Measurements from ENCODE around the gene TBK1. TPM values are rescaled to one million over a fixed set of nuclear protein-coding genes. Genes with fewer than 3 reads are reported as not detected.
"Not testable (repeated sequence)": the region's sequence is repeated elsewhere in the genome, so short reads cannot be mapped to it uniquely, and the experiment has no call there.

The TBK1 gene
- total RNA-seq, 2 experiments from 2014 or later, result 14.0 to 15.5 TPM

DNA sequence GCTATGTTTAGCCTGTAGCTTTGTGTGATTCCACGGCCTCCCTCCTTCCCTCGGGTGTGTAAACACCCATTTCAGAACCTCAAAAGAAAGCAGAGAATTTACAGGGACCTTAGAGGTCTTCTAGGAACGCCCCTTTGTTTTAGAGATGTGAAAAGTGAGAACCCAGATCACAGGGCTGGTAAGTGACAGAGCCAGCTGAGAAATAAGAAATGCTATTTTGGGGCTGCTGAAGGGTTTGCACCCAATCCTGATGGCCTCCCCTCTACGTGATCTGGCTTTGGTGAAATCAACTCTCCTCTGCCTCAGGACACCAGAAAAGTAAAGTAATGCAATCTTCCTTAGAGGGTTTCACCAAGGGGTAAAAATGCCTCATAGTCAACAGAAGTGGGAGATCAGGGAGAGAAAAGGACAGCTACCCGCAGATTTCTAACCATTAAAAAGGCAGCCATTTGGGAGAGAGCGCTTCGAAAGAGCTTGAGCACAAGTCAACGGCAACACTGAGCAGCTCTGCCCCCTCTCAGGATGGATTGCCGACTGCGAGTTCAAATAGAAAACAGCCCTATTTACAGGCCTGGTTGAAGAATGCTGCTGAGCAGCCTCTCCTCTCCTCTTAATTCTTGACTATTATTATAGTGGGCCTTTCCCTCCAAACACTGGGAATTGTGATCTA is 79.9 kb downstream of the TBK1 start:
- ChIA-PET CTCF (no interaction called here), POLR2A (no interaction called here)
- Mint-ChIP-seq H3K9me3 (no peaks in the 10 kb centered on the region), H3K4me3 (no peak overlapping the region), H3K4me1 (ENCODE audit: low read depth) (no peaks in the 10 kb centered on the region), H3K27me3 (no peaks in the 10 kb centered on the region), H3K27ac (no peak overlapping the region), H3K36me3 (ENCODE audit: low read depth) (no peaks in the 10 kb centered on the region)
- DNase-seq (no peak), ATAC-seq (no peak)
- intact Hi-C loops (cut with micrococcal nuclease), result no loop called here
- TF ChIP-seq, protein P1, sequence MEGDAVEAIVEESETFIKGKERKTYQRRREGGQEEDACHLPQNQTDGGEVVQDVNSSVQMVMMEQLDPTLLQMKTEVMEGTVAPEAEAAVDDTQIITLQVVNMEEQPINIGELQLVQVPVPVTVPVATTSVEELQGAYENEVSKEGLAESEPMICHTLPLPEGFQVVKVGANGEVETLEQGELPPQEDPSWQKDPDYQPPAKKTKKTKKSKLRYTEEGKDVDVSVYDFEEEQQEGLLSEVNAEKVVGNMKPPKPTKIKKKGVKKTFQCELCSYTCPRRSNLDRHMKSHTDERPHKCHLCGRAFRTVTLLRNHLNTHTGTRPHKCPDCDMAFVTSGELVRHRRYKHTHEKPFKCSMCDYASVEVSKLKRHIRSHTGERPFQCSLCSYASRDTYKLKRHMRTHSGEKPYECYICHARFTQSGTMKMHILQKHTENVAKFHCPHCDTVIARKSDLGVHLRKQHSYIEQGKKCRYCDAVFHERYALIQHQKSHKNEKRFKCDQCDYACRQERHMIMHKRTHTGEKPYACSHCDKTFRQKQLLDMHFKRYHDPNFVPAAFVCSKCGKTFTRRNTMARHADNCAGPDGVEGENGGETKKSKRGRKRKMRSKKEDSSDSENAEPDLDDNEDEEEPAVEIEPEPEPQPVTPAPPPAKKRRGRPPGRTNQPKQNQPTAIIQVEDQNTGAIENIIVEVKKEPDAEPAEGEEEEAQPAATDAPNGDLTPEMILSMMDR (IDR thresholded peaks at IDR 0.05), result no peak

DNA sequence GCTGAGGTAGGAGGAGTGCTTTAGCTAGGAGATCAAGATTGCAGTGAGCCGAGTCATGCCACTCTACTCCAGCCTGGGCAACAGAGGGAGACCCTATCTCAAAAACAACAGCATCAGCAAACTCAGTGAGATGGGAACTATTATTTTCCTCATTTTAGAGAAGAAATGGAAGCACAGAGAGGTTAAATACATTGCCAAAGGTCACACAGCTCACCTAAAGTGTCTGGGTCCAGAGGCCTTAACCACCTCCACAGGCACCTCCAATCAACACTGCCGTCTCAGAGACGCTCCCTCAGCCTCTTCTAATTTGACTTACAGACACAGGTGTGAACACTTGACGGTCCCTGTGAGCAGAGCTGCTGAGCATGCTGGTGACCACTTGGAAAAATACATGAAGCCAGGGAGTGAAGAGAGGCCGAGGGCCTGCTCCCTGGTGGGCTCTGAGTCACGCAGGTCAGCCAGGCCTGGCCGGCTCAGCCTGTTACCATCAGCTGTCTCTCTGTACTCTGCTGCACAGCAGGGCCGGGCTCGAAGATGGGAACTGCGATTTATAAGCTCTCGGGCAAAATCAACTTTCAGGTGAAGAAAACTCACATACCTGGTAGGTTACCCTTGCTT is 80.9 kb downstream of the TBK1 start:
- Mint-ChIP-seq H3K9me3 (no peaks in the 10 kb centered on the region), H3K27ac (no peak overlapping the region), H3K27me3 (no peaks in the 10 kb centered on the region), H3K4me1 (ENCODE audit: low read depth) (no peaks in the 10 kb centered on the region), H3K36me3 (ENCODE audit: low read depth) (no peaks in the 10 kb centered on the region), H3K4me3 (no peak overlapping the region)
- intact Hi-C loops (cut with micrococcal nuclease), result no loop called here
- TF ChIP-seq, protein P1 (IDR thresholded peaks at IDR 0.05), result no peak
- no peak for DNase-seq
- POLR2A ChIA-PET, result no interaction called here
- ATAC-seq, result no peak
- CTCF ChIA-PET, result interaction anchor here (2.8 kb wide), 1 partner anchor 17 kb away, joined by 18 read pairs; no protein-coding TSS in a partner anchor

DNA sequence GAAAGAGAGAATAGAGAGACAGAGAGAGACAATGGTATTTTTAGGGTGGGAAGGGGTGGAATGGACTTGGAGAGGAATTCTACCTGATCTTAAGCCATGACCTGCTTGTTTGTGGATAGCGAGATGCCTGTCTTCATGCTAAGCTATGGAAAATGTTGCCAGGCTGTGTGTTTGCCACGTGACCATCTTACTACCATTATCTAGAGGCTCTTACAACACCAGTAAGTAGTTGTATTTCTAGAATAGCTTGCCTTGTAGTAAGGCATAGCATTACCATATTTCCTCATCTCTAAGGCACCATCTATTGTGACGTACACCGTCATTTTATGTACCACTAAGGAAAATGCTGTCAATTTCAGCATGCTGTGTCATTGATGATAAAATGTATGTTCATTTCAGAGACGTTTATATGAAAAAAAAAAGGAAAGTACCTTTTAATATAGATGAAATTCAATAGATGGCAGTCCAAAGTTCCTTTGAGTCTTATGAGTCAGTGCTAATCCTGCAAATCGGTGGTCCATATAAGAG is 82.8 kb downstream of the TBK1 start:
- DNase-seq (no peak), ATAC-seq (no peak)
- no peaks in the 10 kb centered on the region for H3K4me1 Mint-ChIP-seq (ENCODE audit: low read depth)
- intact Hi-C loops (cut with micrococcal nuclease), result no loop called here
- H3K9me3 Mint-ChIP-seq, result no peaks in the 10 kb centered on the region
- H3K27me3 Mint-ChIP-seq, result no peaks in the 10 kb centered on the region
- TF ChIP-seq, protein P1 (IDR thresholded peaks at IDR 0.05), result no peak
- ChIA-PET POLR2A (interaction anchor here (1.1 kb wide), 1 partner anchor 29 kb away, joined by 3 read pairs; no protein-coding TSS in a partner anchor), CTCF (interaction anchor here (1.1 to 2.8 kb wide), 2 partner anchors 9 to 15 kb away, joined by 3 to 18 read pairs; no protein-coding TSS in a partner anchor)
- no peak overlapping the region for H3K4me3 Mint-ChIP-seq
- no peak overlapping the region for H3K27ac Mint-ChIP-seq
- no peaks in the 10 kb centered on the region for H3K36me3 Mint-ChIP-seq (ENCODE audit: low read depth)

DNA sequence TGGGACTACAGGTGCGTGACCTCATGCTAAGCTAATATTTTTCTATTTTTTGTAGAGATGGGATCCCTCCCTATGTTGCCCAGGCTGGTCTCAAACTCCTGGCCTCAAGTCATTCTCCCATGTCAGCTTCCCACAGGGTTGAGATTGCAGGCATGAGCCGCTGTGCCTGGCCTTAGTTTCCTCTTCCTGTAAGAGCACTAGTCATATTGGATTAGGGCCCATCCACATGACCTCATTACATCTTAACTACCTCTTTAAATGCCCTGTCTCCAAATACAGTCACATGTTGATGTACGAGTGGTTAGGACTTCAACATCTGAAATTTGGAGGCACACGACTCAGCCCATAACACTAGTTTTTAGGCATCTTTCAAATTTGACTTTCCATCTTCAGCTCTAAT is 86.2 kb downstream of the TBK1 start:
- ChIA-PET POLR2A (no interaction called here), CTCF (interaction anchor here (1.2 to 2.0 kb wide), 2 partner anchors 11 to 243 kb away, joined by 4 to 13 read pairs; no protein-coding TSS in a partner anchor)
- H3K4me1 Mint-ChIP-seq (ENCODE audit: low read depth), result no peaks in the 10 kb centered on the region
- DNase-seq (no peak), ATAC-seq (no peak)
- H3K36me3 Mint-ChIP-seq (ENCODE audit: low read depth), result no peaks in the 10 kb centered on the region
- intact Hi-C loops (cut with micrococcal nuclease), result no loop called here
- no peaks in the 10 kb centered on the region for H3K9me3 Mint-ChIP-seq
- no peak overlapping the region for H3K4me3 Mint-ChIP-seq
- no peak overlapping the region for H3K27ac Mint-ChIP-seq
- no peaks in the 10 kb centered on the region for H3K27me3 Mint-ChIP-seq
- TF ChIP-seq, protein P1 (IDR thresholded peaks at IDR 0.05), result no peak

DNA sequence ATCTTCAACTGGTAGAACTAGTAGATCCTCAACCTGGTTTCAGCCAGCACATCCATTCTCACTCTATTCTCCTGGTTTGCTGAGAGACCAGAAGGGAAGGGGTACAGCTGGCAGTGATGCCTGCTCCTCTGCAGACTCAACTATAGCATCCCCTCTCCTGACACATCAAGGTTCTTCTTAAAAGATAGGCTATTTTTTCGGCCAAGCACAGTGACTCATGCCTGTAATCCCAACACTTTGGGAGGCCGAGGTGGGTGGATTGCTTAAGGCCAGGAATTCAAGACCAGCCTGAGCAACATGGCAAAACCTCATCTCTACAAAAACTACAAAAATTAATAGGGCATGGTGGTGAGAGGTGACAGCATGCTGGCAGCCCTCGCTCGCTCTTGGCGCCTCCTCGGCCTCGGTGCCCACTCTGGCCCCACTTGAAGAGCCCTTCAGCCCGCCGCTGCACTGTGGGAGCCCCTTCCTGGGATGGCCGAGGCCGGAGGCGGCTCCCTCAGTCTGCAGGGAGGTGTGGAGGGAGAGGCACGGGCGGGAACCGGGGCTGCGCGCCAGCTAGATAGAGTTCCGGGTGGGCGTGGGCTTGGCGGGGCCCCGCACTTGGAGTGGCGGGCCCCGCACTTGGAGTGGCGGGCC is 90.6 kb downstream of the TBK1 start:
- ATAC-seq; intact Hi-C loops (cut with micrococcal nuclease); DNase-seq; H3K27me3 Mint-ChIP-seq; H3K9me3 Mint-ChIP-seq; POLR2A ChIA-PET; H3K4me1 Mint-ChIP-seq (ENCODE audit: low read depth); H3K4me3 Mint-ChIP-seq; H3K27ac Mint-ChIP-seq; H3K36me3 Mint-ChIP-seq (ENCODE audit: low read depth): not testable (repeated sequence)
- CTCF ChIA-PET, result interaction anchor here (1.0 kb wide), 1 partner anchor 260 kb away, joined by 3 read pairs; no protein-coding TSS in a partner anchor
